Esophagus squamous epithelium (tissue), 5 donors: ENCODE measurements around the gene SPTLC3. TPM values are rescaled to one million over a fixed set of nuclear protein-coding genes. Genes with fewer than 3 reads are reported as not detected.

ENCODE experiments used
- DNase-seq: peaks from one replicate; lab custom pipeline; 2025; lab: John Stamatoyannopoulos, UW
- H3K27ac ChIP-seq, 4 donors: fragments of 200-600 bp; sonication (generic); one replicate each; pipeline ENCODE4 v1.5.1; 2016 to 2019; ENCODE audit warnings: mild to moderate bottlenecking in 1 of 4
- H3K27me3 ChIP-seq, 4 donors: fragments of 200-600 bp; sonication (generic); 1 replicate in 3 of 4; 2 replicates in 1 of 4; pipeline versions ENCODE4 v1.5.1 to v1.6.0; 2017 to 2021; ENCODE audit warnings: antibody characterized with exemption in 1 of 4
- H3K36me3 ChIP-seq, 3 donors: fragments of 200-600 bp; sonication (generic); one replicate each; pipeline ENCODE4 v1.5.1; 2016 to 2019
- H3K4me1 ChIP-seq, 3 donors: fragments of 200-600 bp; sonication (generic); one replicate each; pipeline ENCODE4 v1.5.1; 2017 to 2019
- H3K4me3 ChIP-seq, 4 donors: fragments of 200-600 bp; sonication (generic); 1 replicate in 3 of 4; 2 replicates in 1 of 4; pipeline ENCODE4 v1.5.1; 2016 to 2019; ENCODE audit warnings: mild to moderate bottlenecking in 2 of 4, moderate library complexity in 1 of 4
- H3K9me3 ChIP-seq, 3 donors: fragments of 200-600 bp; sonication (generic); one replicate each; pipeline ENCODE4 v1.5.1; 2016 to 2019
- POLR2A ChIP-seq, 4 donors: fragments of 450-650 bp; IDR thresholded peaks; one replicate each; pipeline ENCODE4 v1.6.1; 2017; ENCODE audit warnings: antibody characterized with exemption in 4 of 4, mild to moderate bottlenecking in 4 of 4, moderate library complexity in 3 of 4
- WGBS, 2 donors: methylation state at CpG; one replicate each; pipeline ENCODE4 v1.1.5; 2018; 5-methylcytosine and 5-hydroxymethylcytosine counted together
- intact Hi-C: fragments of 100-400 bp; cut with DNase I; formaldehyde crosslinking; loops from one replicate; pipeline ENCODE4 v1.15.0; 2022
- total RNA-seq, 4 donors: library from RNA; depleted of rRNA; stranded (reverse); fragments of >200 nt; gene quantifications; one replicate each; pipeline ENCODE4 v1.1.0, GENCODE V29; 2016
- TF ChIP-seq, protein P1 (sequence below), 6 experiments: fragments of 450-650 bp in 4 of 6; fragments of 200-600 bp in 2 of 6; sonication (generic) in 2 of 6; IDR thresholded peaks; one replicate each; pipeline ENCODE4 v1.5.1; 2016 to 2019; ENCODE audit warnings: antibody characterized with exemption in 6 of 6, mild to moderate bottlenecking in 4 of 6, moderate library complexity in 4 of 6
- donor health status: DM: yes; HTN: yes; CAD: no.

Gene SPTLC3
- total RNA-seq, 4 donors from 2014 or later: 6.9 to 9.1 (median 7.3) TPM

GRCh38 chr20:12965870-12966251, 42.9 kb upstream of the SPTLC3 start:
- TF ChIP-seq, protein P1, sequence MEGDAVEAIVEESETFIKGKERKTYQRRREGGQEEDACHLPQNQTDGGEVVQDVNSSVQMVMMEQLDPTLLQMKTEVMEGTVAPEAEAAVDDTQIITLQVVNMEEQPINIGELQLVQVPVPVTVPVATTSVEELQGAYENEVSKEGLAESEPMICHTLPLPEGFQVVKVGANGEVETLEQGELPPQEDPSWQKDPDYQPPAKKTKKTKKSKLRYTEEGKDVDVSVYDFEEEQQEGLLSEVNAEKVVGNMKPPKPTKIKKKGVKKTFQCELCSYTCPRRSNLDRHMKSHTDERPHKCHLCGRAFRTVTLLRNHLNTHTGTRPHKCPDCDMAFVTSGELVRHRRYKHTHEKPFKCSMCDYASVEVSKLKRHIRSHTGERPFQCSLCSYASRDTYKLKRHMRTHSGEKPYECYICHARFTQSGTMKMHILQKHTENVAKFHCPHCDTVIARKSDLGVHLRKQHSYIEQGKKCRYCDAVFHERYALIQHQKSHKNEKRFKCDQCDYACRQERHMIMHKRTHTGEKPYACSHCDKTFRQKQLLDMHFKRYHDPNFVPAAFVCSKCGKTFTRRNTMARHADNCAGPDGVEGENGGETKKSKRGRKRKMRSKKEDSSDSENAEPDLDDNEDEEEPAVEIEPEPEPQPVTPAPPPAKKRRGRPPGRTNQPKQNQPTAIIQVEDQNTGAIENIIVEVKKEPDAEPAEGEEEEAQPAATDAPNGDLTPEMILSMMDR (IDR thresholded peaks at IDR 0.05): no peak
- no peak for TF ChIP-seq POLR2A (IDR thresholded peaks at IDR 0.05)
- no peak for DNase-seq
- H3K27ac ChIP-seq: no peak overlapping the region
- intact Hi-C loops: loop anchor here (5.0 kb wide), 1 partner anchor 141 kb away; no protein-coding TSS in a partner anchor
- no peaks in the 10 kb centered on the region for H3K9me3 ChIP-seq
- H3K27me3 ChIP-seq: no peaks in the 10 kb centered on the region
- no peaks in the 10 kb centered on the region for H3K36me3 ChIP-seq
- H3K4me1 ChIP-seq: no peaks in the 10 kb centered on the region
- 61 to 79% methylated on average over 4 of the region's 4 CpGs for WGBS, 2 donors
- no peak overlapping the region for H3K4me3 ChIP-seq

- 0% methylated on average over 1 of the region's 1 CpG; no CpG with 5 or more reads in 1 of the 2 donors for WGBS, 2 donors
- no peaks in the 10 kb centered on the region for H3K9me3 ChIP-seq
- H3K27ac ChIP-seq: no peak overlapping the region
- H3K27me3 ChIP-seq: no peaks in the 10 kb centered on the region
- TF ChIP-seq, protein P1 (IDR thresholded peaks at IDR 0.05): peak in 1 of 6 experiments; percentile 31
- no peak for TF ChIP-seq POLR2A (IDR thresholded peaks at IDR 0.05)
- intact Hi-C loops: loop anchor here (5.0 kb wide), 1 partner anchor 141 kb away; no protein-coding TSS in a partner anchor
- no peak for DNase-seq
- H3K36me3 ChIP-seq: no peaks in the 10 kb centered on the region
- no peak overlapping the region for H3K4me3 ChIP-seq
- no peaks in the 10 kb centered on the region for H3K4me1 ChIP-seq
Measured at GRCh38 chr20:12966468-12967085, 42.2 kb upstream of the SPTLC3 start.

DNA sequence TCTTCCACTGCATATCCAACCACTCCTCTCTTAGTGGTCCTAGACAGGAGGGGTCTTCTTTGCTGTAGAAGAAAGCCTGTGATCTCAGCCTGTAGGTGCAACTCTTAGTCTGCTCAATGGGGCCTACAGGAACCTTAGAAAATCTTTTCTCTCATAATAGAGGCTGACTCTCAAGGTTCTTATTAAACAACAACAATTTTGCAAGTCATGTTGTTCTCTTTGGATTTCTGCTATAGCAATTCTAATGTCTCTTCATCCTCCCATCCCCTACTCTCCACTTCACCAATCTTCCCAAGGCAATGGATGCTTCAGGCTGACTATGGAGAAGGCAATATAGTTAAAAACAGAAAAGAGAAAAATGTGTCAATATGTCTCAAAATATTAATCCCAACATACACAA, 40.8 kb upstream of the SPTLC3 start:
- intact Hi-C loops: loop anchor here (5.0 kb wide), 1 partner anchor 139 kb away; no protein-coding TSS in a partner anchor
- DNase-seq: no peak
- Histone ChIP-seq H3K27ac (no peak overlapping the region), H3K9me3 (no peaks in the 10 kb centered on the region), H3K4me1 (no peaks in the 10 kb centered on the region), H3K36me3 (no peaks in the 10 kb centered on the region), H3K4me3 (no peak overlapping the region), H3K27me3 (no peaks in the 10 kb centered on the region)
- TF ChIP-seq, protein P1 (IDR thresholded peaks at IDR 0.05): no peak
- no peak for TF ChIP-seq POLR2A (IDR thresholded peaks at IDR 0.05)

DNA sequence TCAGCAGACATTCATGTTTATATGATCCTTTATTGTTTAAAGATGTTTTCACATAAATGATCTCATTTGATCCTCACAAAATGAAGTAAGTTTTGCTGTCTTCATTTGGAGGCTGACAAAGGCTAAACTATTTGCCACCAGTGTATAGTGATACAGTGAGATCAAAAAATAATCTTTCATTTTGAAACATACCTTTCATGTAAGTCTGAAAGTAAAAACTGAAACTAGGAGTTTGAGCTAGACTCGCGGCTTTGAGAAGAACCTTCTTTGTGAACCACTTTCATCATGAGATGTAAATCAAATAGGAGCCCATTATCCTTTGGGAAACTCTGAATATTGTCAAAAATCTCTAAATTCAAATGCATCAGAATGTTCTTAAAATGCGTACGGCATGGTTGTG, 40.3 kb upstream of the SPTLC3 start:
- no peak for DNase-seq
- Histone ChIP-seq H3K27ac (no peak overlapping the region), H3K4me1 (no peaks in the 10 kb centered on the region), H3K36me3 (no peaks in the 10 kb centered on the region), H3K9me3 (no peaks in the 10 kb centered on the region), H3K27me3 (no peaks in the 10 kb centered on the region), H3K4me3 (no peak overlapping the region)
- intact Hi-C loops: loop anchor here (5.0 kb wide), 1 partner anchor 139 kb away; no protein-coding TSS in a partner anchor
- 74 to 81% methylated on average over 4 of the region's 4 CpGs for WGBS, 2 donors
- TF ChIP-seq POLR2A (IDR thresholded peaks at IDR 0.05): no peak
- TF ChIP-seq, protein P1 (IDR thresholded peaks at IDR 0.05): no peak

DNA sequence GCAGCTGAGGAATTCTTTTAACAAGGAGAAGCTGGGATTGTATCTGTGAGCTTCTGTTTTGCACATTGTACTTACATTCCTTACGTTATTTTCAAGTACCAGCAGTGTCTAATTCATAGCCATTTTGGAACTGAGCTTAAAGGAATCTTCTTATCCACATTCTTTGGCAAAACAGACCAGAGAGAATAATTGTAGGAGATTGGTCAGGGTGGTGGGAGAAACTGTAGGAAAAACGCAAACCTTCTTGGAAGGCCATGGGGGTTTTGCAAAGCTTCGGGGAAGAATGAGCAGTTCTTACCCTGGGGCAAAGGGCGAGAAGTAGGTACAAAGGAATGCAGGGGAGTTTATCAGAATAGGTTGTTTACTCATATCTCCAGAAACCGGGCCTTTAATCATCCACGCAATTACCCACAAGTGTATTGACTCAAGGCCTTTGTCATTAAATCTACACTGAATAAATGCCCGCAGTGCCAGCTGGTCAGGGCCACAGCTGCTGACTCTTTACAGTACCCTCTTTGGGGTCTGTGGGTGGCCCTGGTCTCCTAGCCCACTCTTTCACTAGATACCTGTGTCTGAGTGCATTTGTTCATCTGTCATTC, 39.6 kb upstream of the SPTLC3 start:
- 60 to 73% methylated on average over 7 of the region's 7 CpGs for WGBS, 2 donors
- H3K4me3 ChIP-seq: no peak overlapping the region
- H3K27me3 ChIP-seq: no peaks in the 10 kb centered on the region
- no peak for DNase-seq
- TF ChIP-seq, protein P1 (IDR thresholded peaks at IDR 0.05): no peak
- TF ChIP-seq POLR2A (IDR thresholded peaks at IDR 0.05): no peak
- intact Hi-C loops: loop anchor here (5.0 kb wide), 1 partner anchor 138 kb away; no protein-coding TSS in a partner anchor
- H3K36me3 ChIP-seq: no peaks in the 10 kb centered on the region
- H3K9me3 ChIP-seq: no peaks in the 10 kb centered on the region
- H3K4me1 ChIP-seq: no peaks in the 10 kb centered on the region
- H3K27ac ChIP-seq: no peak overlapping the region
